B cell (primary cell): ENCODE results near the gene GFOD2.

ENCODE experiments used
- CTCF ChIP-seq: fragments of 200-600 bp; IDR thresholded peaks from one replicate; pipeline ENCODE4 v1.8.0; 2022; ENCODE audit warnings: antibody characterized with exemption, mild to moderate bottlenecking
- EZH2 ChIP-seq: IDR thresholded peaks from 2 replicates; pipeline ENCODE4 v1.6.1; 2012; ENCODE audit warnings: borderline replicate concordance, low read depth, mild to moderate bottlenecking, moderate library complexity, low read length; ENCODE audit not compliant: insufficient read depth, poor library complexity, severe bottlenecking

GRCh38 chr16:67679935-67680897 lies 38.9 kb downstream of the GFOD2 start:
- TF ChIP-seq CTCF (no peak), EZH2 (no peak)
